GM23248 (cell line): Measurements from ENCODE around the gene GABRG3.

Experiments used
- EZH2 ChIP-seq: fragments of 200-600 bp; sonication (generic); IDR thresholded peaks from 2 replicates; pipeline ENCODE4 v1.6.1; 2018; ENCODE audit warnings: antibody characterized with exemption, mild to moderate bottlenecking; ENCODE audit not compliant: insufficient read depth, poor library complexity, severe bottlenecking
- EZH2phosphoT487 ChIP-seq: fragments of 200-600 bp; sonication (generic); IDR thresholded peaks from 2 replicates; pipeline ENCODE4 v1.6.1; 2018; ENCODE audit warnings: antibody characterized with exemption, moderate library complexity, mild to moderate bottlenecking, low read depth; ENCODE audit not compliant: insufficient read depth

GRCh38 chr15:27019687-27020086, 48.7 kb downstream of the GABRG3 start:
- TF ChIP-seq EZH2phosphoT487, result no peak
- TF ChIP-seq EZH2, result no peak
